NCI-H1436 (cell line): ENCODE data around the gene SUN2.

ENCODE experiments used
- DNase-seq: peaks from one replicate; lab custom pipeline; 2025; lab: John Stamatoyannopoulos, UW

Gene SUN2

DNA sequence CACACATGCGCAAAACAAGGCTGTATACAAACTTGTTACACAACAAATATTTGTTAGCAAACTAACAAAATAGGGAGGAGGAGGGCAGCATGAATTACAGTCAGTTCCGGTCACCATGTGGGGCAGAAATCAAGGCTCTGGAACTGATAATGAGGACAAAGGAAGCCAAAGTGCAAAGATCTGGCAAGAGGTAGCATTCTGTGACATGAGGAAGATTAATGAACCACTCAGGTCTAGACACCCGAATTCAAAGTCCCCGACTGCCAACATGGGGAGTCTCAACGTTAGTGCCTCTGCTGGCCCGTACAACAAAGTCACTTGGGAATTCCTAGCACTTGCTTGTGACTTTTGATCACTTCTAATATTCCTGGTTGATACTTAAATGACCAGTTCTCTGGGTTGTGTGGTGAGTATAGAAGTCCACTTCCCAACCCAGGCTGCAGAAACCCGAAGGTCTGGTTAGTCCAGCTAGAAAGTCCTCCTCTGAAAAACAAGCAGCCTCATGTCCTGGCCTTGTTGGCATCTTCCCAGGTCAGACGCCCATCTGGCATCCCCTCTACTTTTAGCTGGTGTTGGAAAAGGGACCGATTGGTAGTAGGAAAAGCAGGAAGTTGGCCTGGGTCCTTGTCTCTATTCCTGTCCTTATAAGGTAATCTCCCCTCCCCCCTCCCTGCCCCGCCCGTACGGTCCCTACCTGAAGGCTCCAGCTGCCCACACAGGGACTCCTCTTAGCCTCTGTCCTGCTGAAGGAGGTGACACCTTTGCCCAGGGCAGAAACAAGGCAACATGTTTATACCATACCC is 1.6 kb downstream of the SUN2 start:
- no peak for DNase-seq

GRCh38 chr22:38751422-38752346 is 4.1 kb downstream of the SUN2 start:
- no peak for DNase-seq

GRCh38 chr22:38751066-38751421 is 4.8 kb downstream of the SUN2 start:
- no peak for DNase-seq

GRCh38 chr22:38750638-38751037 is 5.2 kb downstream of the SUN2 start:
- no peak for DNase-seq

- no peak for DNase-seq
These were observed 5.7 kb downstream of the SUN2 start for GRCh38 chr22:38750104-38750503.

GRCh38 chr22:38748487-38749136 is 7.2 kb downstream of the SUN2 start:
- DNase-seq: no peak

DNA sequence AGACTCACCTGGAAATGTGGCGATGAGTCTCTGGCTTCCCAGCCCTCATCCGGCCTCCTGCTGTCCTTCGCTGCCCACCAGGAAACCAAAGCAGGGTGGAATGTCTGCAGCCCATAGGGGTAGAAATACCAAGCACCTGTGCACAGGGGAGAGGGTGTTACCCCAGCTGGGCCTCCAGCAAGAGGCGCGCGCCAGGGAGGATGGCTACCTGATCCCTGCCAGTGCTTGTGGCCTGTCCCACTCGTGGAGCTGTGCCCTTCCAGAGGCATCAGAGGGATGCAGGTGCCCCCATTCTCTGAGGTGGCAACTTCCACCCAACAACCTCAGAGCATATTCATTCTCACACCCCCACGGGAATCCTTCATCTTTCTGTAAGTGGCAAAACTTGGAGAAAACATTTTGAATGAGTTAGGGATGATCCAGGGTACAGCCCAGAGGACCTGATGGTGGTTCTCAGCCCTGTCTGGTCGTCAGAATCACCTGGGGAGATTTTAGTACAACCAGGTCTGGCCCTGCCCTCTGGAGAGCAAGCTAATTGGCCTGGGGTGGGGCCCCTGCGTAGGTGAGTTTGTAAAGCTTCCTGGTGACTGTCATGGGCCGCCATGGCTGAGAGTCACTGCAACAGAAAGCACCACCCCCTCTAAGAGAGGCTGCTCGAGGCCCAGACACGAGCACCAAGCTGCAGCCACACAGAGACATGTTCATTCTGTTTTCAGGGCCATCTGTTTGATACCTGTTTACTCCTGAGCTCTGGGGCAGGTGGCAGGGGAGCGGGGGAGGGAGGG is 9.9 kb downstream of the SUN2 start:
- DNase-seq: no peak

- DNase-seq: no peak
These were observed 10.8 kb downstream of the SUN2 start for GRCh38 chr22:38744981-38745380.

DNA sequence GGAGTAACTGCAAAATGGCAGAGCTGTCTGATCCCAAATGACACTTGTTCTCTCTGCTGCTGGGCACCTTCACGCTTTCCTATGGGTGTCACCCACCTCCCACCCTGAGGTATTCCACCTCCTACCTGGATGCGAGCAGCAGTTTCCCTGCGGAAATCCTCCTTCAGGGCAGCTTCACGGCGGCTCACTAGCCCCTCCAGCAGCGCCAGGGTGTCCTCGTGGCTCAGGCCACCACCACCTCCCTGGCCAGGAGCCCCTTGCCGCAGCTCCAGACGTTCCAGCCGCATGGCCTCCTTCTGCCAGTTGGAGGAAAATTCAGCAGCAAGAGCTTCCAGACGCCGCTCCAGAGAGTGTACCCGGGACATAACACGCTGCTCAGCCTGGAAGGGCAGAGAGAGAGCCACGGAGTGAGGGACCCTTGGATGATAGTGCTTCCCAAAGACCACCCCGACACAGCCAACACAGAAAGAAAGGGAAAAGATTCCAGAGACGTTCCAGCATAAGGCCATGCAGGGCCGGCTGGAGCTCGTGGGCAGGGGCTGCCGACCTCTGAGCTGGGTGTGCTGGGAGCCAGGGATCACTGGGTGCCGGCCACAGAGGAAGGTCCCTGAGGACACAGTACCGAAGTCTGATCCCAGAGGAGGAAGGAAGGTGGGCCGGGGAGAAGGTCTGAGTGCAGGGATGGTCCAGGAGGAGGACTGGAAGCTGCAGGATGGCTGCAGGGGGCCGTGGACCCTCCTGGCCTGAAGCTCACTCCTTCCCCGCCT is 13.4 kb downstream of the SUN2 start:
- DNase-seq: no peak

DNA sequence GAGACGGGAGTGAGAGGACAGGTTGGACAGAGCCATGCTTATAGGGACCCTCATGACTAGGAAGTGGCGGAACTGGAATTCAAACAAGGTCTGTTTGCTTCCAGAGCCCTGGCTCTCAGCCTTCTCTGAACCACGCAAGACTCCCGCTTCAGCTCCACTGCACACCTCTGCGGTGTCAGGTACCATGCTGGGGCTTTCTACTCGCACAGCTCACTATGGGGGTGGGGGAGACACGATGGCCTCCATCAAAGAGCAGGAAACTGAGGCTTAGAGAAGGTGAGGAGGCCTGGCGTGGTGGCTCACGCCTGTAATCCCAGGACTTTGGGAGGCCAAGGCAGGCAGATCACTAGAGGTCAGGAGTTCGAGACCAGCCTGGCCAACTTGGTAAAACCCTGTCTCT is 14.2 kb downstream of the SUN2 start:
- DNase-seq: no peak

DNA sequence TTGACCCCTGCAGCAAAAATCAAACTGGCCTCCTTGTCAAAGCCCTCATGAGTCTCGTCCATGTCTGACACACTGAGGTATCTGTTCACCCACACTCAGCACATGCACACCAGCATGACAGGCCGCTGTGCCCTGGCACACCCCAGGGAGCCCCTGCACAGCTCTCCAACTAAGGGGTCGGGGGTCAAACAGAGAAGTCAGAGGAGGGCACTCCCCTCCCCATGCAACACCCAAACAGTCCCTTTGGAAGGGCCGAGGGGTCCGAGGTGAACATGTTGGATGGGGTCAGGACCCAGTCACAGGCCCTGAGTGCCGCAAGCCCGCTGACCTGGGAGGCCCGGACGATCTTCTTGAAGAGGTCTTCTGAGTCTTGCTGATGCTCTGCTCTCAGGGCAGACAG is 14.6 kb downstream of the SUN2 start:
- DNase-seq: no peak

GRCh38 chr22:38740754-38741153 is 15.0 kb downstream of the SUN2 start:
- DNase-seq: no peak

- DNase-seq: no peak
These were observed 15.6 kb downstream of the SUN2 start for GRCh38 chr22:38740116-38740723.

- no peak for DNase-seq
These were observed 16.3 kb downstream of the SUN2 start for GRCh38 chr22:38739300-38740055.

DNA sequence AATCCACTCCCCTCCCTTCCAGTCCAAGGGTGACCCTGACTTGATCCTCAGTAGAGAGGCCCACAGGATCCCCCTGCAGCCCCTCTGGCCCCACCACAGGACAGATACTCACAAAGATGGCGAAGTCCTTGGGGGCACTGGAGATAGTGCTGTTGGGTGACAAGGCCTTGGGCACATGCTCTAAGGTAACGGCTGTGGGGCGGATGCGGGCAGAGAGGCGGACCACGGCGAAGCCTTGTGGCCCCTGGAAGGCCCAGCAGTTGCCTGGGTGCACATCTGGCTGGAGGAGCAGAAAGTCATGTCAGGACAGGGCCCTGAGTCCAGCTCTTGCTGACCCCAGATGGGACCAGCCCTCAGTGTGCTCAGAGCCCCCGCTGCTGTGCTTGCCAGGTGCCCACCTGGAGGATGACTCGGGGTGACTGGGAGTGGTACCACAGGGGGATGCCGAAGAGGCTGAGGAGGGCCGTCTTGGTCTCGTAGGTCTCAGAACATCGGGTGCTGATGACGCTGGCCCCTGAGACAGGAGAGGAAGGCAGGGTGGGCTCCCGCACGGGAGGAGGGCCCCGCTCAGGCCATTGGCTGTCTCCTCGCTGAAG is 17.2 kb downstream of the SUN2 start:
- DNase-seq: no peak

- no peak for DNase-seq
These were observed 18.3 kb downstream of the SUN2 start for GRCh38 chr22:38737302-38738060.

DNA sequence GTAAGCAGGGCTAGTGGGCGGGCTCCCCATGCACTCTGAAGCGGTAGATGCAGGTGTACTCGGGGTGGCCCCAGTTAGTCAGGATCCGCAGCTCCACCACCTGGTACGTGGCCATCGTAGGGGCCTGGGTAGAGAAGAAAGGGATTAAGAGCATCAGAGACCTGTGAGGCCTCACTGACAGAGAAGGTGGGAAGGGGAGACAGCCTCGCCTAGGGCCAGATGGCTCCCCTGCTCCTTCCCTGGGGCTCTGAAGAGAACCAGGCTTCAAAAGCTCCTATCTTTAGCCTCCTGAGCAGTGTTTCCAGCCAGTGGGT is 19.6 kb downstream of the SUN2 start:
- no peak for DNase-seq

DNA sequence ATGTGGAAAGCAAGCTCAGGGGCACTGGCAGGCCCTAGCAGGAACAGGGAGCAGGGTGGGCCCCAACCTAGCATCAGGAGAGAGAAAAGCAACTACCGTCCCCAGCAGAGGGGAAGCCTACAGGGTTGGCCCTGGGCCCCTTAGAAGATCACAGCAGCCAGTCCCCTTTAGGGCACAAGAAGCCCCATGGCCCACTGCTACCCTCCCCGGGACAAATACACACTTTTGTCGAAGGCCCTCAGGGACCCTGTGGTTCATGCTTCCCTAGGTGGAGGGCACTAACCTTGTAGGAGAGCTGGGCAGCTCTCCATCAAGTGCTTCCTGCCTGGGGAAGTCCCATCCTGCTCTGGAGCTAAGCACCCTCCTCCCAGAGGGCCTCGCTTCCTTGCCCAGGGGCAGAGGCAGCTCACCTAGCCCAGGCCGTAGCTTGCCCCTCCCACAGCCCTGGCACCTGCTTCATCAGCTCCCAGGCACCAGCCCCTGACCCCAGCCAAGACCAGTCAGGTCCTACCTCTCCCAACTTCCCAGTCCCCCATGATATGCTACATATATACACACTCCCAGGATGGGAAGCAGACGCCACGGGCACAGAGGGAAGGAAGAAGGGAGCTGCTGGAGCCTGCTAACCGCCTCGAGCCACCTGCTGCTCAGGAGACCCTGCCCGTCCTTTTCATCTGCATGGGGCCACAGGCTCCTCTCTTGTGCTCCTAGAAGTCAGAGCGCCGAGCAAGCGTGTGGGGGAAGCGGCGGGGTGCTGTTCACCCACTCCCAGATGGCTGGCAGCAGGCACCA is 20.1 kb downstream of the SUN2 start:
- DNase-seq: no peak
